HEK293T (cell line): ENCODE data around the gene KLF4.

ENCODE experiments used
- BHLHE40 ChIP-seq: fragments of 450-650 bp; IDR thresholded peaks from 2 replicates; pipeline ENCODE4 v1.6.1; 2016; ENCODE audit warnings: mild to moderate bottlenecking, moderate library complexity, borderline replicate concordance
- FOXA1 ChIP-seq: fragments of 450-650 bp; IDR thresholded peaks from 2 replicates; pipeline ENCODE4 v1.6.1; 2016; ENCODE audit warnings: mild to moderate bottlenecking
- FOXM1 ChIP-seq: fragments of 450-650 bp; IDR thresholded peaks from 2 replicates; pipeline ENCODE4 v1.6.1; 2017; ENCODE audit warnings: mild to moderate bottlenecking, borderline replicate concordance
- LEF1 ChIP-seq: fragments of 450-650 bp; IDR thresholded peaks from 2 replicates; pipeline ENCODE4 v1.6.1; 2017; ENCODE audit warnings: mild to moderate bottlenecking, borderline replicate concordance
- SUZ12 ChIP-seq: fragments of 450-650 bp; IDR thresholded peaks from 2 replicates; pipeline ENCODE4 v1.6.1; 2016; ENCODE audit warnings: mild to moderate bottlenecking
- TF ChIP-seq, protein P1 (sequence below): fragments of 450-650 bp; IDR thresholded peaks from 2 replicates; pipeline ENCODE4 v1.6.1; 2016

DNA sequence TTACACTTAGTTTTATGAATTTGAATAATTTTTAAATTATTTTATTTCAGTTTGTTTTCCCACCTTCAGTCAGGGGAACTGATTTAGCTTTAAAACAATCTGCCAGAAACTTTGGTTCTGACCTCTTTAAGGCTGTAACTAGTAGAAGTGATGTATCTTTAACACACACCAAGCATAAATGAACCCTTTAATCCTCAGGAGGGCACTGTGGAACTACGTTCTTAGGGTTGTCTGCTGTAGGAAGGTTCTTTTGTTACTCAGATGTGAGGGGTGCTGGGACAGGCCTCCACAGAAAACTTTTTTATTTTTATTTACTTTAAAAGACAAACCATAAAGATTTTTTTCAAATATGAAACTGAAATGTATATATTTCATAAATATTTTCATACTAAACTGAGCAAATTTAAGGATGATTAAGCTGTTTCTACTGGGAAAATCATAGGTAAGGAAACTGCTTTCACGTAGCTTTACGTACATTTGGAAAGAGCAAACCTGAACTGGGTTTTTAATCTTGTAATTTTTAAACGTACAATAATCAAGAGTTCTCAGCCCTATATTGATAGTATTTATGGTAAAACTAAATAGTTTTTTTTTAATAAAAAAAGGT, 5.3 kb downstream of the KLF4 start:
- TF ChIP-seq LEF1 (no peak), SUZ12 (no peak), FOXM1 (no peak), BHLHE40 (no peak), FOXA1 (no peak)
- TF ChIP-seq, protein P1, sequence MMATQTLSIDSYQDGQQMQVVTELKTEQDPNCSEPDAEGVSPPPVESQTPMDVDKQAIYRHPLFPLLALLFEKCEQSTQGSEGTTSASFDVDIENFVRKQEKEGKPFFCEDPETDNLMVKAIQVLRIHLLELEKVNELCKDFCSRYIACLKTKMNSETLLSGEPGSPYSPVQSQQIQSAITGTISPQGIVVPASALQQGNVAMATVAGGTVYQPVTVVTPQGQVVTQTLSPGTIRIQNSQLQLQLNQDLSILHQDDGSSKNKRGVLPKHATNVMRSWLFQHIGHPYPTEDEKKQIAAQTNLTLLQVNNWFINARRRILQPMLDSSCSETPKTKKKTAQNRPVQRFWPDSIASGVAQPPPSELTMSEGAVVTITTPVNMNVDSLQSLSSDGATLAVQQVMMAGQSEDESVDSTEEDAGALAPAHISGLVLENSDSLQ = no peak
